HTR-8/SVneo (cell line): ENCODE data around the gene STX8.
A peak's percentile ranks its signal among the peaks of the same experiment; 100 is the strongest.
"Not testable (repeated sequence)": the region's sequence is repeated elsewhere in the genome, so short reads cannot be mapped to it uniquely, and the experiment has no call there.

Experiments used
- DNase-seq: peaks from one replicate; pipeline ENCODE4 v3.0.0; 2011; ENCODE audit warnings: low spot score, mixed read lengths; ENCODE audit not compliant: insufficient read length
- FAIRE-seq: peaks from 2 replicates; lab custom pipeline; 2011; peaks lifted over from hg19 to GRCh38; lab: Jason Lieb, UNC

STX8 gene

DNA sequence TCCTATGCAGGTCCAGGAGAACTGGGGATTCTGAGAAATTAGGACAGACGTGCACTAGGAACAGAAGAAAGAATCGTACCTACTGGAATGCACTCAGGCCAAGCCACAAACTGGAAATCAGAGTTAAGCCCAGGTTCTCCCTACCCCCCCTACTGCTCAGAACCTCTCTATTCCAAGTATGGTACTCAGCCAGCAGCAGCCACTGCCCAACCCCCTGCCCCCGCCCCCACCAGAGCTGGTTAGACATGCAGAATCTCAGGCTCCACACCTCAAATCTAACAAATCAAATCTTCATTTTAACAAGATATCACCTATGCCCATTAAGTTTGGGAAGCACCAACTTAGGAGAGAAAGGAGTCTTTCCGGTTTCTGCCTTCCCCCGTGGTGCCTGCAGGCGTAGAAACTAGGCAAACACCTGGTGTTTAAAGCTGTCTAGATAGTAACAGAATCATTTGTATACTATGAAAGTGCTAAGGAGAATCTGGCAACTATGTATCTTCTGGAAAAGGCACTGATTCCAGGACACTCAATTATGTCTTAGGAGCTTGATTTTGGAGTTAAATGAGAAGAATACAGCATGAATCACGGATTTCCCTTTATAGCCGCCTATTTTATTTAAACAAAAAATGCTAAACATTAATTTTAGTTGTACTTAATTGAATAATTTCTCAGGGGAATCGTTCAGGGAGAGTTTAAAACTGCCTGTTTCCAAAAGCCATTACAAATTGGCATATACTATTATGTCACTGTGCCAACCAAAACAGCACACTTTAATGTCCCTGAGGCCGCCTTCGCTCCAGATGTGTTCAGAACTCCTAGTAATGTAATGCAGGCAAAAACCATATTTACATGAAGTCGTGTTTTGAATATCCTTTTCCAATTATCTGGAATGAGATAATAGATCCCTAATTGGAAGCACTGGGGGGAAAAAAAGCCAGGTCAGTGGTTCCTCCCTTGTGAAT is 166.5 kb downstream of the STX8 start:
- no peak for FAIRE-seq
- DNase-seq, result no peak

DNA sequence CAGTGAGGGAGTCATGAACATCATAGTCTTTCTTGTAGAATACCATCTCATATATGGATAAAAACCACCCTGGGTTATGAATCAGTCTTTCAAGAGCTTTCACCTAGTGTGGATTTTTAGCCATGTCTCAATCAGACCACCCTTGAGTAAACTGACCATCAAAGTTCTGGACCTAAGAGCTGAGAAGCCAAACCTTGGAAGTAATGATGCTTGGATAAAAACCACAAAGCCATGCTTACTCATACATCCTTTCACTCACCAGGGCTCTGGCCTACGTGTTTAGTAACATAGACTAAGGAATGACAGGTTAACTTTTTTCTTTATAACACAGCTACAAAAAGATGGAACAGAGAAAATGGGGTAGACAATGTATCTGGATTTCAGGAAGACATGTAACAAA is 167.2 kb downstream of the STX8 start:
- FAIRE-seq, result no peak

DNA sequence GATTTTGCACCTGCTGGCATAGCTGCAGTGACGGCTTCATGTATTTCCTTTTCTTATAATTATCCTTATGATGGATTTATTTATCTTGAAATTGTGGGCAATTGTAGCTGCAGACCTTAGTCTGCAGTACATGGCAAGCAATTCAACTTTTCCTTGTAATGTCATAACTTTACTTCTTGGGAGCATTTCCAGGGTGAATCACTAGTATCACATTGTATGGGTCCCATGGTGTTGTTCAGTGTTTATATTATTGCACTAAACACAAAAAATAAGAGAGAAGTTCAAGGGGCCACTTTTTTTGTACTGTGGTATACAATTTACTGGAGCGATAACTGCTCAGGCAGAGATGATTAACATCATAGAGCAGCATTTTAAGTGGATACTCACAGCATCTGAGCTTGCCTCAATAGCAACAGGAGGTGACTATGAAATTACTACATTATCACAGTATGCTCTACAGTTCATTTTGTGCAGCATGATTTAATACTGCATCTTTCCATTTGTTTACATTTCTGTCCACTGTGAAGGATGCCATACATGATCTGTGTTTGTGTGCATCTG is 169.5 kb downstream of the STX8 start:
- no peak for FAIRE-seq
- DNase-seq, result no peak

More for the DNA sequence above, 167.2 kb downstream of the STX8 start:
- no peak for DNase-seq

DNA sequence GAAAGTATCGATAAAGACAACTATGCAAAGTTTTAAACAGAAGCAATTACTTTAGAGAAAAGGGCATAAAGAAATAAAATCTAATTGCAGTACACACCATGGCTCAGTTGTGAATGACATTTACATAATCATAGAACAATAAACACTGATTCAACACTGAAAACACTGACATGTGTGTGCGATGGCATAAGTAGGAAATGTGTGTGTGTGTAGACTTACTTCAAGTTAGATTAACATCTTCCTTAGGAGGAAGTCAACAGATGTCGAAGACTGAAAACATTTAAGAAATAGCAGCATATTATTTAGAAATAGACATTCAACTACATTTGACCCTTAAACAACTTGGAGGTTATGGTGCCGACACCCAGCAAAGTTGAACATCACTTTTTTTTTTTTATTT is 172.4 kb downstream of the STX8 start:
- no peak for DNase-seq
- FAIRE-seq, result no peak

DNA sequence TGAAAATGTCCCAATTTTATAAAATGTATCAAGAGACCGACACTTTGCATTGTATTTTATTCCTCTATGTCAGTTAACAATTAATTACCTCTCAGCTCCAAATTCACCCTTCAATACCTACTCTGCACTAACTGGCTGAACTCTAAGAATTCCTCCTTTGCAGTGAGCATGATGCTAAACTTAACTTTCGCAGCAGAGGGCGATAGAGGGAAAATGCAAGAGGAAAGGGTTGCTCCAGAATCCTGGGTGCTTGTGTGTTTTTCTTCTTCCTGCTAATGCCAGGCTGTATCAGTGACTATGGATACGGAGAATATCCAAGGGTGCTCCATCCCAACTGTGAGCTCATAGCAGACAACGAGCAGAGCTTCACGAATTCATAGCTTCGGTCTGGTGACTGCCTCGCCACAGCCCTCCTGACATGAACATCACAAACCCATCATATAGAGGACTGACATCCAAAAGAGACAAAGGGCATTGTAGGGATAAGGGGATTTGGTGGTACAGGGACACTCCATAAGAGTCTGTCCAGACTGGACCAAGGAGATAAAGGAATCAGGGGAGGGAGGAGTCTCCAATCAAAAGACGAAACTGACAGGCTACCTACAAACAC is 172.9 kb downstream of the STX8 start:
- FAIRE-seq, result no peak

DNA sequence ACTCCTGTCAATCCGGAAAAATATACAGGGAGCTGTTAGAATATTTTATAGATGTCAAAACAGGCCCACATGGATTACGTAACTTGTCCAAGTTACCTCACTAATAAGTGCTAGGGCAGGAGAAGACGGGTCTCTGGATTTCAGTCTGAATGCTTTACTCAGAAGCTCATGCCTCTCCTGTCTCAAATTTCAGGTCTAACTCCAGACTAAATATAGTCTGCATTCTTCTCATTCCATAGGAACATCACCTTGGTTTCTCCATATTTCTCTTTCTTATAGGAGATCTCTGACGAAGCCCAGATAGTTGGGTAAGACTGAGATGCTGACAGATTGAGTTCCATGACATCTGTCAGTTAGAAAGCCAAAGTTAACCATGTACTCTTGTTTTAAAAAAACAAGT is 174.2 kb downstream of the STX8 start:
- DNase-seq (peak; percentile 75), FAIRE-seq (no peak)

More for the DNA sequence above, 172.9 kb downstream of the STX8 start:
- DNase-seq, result peak; percentile 11

DNA sequence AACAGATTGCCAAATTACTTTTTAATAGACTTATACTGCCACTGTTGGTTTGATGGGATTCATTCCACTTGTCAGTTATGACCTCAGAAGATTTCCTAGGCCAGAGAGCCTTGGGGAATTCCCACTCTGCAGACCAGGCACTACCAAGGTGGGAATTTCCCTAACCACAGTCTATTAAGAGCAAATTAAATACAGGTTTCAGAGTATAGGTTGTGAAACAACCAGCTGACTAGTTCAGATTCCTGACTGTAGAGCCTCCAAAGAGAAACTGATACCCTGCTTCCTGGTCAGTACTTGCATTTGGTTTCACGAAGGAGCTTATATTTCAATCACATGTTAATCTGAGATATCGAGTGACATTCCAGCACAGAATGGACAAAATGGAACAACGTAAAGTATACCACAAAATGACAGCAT is 186.5 kb downstream of the STX8 start:
- no peak for FAIRE-seq
- peak; percentile 66 for DNase-seq

DNA sequence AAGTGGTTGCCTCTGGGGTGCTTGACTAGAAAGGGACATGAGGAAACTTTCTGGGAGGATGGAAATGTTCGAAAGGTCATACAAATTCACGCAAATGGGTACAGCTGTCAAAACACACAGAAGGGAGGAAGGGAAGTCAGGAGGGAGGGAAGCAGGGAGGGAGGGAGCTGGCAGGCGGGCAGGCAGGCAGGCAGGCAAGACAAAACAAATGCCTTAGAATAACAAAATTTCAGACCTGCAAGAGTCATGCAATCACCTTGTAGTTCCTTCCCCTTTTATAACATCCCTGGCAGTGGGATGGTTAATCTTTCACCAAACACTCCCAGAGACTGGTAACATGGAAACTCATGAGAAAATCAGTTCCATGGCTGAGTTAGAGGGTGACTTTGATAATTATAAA is 189.2 kb downstream of the STX8 start:
- FAIRE-seq (no peak), DNase-seq (no peak)

DNA sequence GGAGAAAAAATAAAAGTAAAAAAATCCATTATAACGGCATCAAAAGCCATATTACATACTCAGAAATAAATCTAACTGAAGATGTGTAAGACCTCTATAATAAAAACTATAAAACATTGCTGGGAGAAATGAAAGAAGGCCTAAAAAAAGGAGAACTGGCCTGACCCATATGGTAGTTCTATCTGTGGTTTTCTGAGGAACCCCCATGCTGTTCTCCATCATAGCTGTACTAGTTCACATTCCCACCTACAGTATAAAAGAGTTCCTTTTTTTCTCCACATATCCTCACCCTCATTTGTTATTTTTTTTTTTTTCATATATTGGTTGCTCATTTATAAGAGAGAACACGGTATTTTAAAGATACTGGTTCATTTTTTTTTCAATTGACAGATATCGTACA is 191.8 kb downstream of the STX8 start:
- DNase-seq (no peak), FAIRE-seq (no peak)

DNA sequence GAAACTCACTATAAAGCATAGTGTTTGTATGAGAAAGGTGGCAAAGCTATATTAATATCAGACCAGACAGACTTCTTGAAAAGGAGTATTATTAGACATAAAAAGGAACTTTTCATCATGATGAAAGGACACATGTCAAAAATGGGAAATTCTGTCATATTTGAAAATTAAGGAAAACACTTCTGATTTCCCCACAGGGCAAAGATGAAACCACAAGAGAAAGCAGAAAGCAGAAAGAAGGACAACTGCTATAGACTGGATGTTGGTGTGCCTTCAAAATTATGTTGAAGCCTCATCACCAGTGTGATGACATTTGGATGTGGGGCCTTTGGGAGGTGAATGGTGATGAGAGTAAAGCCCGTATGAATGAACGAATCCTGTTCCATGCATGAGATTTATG is 193.0 kb downstream of the STX8 start:
- DNase-seq (no peak), FAIRE-seq (no peak)

DNA sequence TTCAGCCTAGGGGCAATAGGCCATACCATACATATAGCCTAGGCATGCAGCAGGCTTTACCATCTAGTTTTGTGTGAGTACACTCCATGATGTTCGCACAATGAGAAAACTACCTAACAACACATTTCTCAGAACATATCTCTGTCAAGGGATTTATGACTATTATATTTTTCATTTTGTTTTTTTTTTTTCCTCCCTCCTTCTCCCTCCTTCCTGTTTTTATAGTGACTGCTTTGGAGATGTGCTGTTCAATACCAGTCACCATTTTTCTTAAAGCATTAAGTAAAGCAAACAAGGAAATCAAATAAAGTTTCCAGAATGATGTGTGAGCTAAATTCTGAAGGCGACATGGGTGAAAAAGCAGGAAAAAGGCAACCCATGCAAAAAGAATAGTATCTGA is 194.6 kb downstream of the STX8 start:
- DNase-seq (no peak), FAIRE-seq (no peak)

DNA sequence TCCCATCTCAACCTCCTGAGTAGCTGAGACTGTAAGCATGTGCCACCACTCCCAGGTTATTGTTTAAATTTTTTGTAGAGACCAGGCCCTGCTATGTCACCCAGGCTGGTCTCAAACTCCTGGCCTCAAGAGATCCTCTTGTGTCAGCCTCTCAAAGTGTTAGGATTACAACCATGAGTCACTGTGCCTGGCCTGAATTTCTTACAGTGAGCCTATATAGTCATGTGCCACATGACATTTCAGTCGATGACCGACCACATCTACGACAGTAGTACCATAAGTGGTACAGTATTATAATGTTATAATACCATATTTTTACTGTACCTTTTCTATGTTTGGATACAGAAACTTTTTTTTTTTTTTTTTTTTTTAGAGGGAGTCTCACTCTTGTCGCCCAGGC is 195.3 kb downstream of the STX8 start:
- DNase-seq (no peak), FAIRE-seq (no peak)

DNA sequence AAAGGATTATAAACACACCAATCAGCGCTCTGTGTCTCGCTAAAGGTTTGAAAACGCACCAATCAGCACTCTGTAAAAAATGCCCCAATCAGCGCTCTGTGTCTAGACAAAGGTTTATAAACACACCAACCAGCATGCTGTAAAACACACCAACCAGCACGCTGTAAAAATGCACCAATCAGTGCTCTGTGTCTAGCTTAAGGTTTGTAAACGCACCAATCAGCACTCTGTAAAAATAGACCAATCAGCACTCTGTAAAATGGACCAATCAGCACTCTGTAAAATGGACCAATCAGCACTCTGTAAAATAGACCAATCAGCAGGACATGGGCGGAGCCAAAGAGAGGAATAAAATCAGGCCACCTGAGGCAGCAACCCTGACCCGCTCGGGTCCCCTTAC is 199.4 kb downstream of the STX8 start:
- not testable (repeated sequence) for DNase-seq, FAIRE-seq

DNA sequence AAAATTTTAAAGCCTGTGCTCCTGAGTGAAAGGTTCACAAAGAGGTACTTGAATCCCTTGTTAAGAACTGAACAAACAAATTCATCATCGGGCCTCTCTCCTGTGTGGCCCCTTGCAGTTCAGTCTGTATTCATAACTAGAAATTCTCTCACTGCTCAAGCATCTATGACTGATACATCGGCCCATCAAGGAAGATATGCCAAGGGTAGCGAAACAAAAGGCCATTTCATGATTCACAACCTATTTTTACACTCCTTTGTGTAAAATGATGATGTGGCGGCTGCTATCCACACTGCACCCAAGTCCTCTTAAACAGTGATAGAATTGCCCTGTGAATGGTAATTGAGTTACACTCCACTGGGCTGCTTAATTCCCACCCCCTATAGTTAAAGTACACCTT is 204.6 kb downstream of the STX8 start:
- DNase-seq (no peak), FAIRE-seq (no peak)

DNA sequence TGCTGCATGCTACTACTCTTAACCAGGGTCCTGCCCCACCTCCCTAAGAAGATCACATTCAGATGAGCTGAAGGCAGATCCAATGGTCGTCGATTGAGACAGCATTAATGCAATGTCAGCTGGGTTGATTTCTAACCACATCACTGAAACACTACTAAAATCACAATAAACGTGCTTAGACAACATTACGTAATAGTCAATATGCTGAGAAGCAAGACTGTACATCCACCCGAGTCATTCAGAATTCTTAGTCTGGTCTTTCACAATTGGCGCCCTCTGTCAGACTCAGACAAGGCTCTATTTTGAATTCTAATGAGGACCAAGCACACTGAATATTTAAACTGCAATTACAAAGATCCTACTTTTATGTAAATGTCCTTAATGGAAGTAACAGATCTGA is 205.2 kb downstream of the STX8 start:
- FAIRE-seq, result no peak

DNA sequence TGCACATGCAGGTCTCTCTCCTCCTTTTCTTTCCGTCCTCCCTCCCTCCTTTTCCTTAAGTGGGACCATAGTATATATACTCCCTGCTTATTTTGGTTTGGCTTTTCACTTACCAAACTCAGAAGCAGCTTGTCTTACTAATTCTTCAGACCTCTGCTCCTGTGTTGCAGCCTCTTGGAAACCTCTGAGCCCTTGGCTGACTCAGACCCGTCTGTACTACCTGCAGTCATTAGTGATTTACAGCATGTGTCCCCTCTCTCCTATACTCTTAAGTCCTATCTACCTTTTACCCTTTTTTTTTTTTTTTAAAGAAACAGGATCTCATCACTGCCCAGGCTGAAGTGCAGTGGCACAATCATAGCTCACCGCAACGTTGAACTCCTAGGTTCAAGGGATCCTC is 207.0 kb downstream of the STX8 start:
- FAIRE-seq (no peak), DNase-seq (no peak)

More for the DNA sequence above, 205.2 kb downstream of the STX8 start:
- DNase-seq, result no peak

DNA sequence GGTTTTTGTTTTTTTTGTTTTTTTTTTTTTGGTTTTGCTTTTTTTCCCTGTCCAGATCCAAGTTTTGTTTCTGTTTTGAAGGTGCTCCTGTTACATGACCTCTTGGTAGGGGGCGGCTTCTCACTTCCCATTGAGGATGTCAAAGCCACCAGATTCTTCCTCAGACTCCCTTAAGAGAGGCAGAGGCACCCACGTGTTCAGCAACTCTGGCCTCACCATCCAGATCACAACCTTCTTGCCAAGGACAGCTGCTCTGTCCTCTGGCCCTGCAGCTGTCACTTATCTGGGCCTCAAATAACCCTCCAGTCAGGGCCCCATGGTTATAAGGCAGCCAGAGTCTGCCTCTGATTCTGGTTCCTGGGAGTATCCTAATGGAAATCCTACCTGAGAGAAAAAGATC is 208.5 kb downstream of the STX8 start:
- FAIRE-seq (no peak), DNase-seq (no peak)

DNA sequence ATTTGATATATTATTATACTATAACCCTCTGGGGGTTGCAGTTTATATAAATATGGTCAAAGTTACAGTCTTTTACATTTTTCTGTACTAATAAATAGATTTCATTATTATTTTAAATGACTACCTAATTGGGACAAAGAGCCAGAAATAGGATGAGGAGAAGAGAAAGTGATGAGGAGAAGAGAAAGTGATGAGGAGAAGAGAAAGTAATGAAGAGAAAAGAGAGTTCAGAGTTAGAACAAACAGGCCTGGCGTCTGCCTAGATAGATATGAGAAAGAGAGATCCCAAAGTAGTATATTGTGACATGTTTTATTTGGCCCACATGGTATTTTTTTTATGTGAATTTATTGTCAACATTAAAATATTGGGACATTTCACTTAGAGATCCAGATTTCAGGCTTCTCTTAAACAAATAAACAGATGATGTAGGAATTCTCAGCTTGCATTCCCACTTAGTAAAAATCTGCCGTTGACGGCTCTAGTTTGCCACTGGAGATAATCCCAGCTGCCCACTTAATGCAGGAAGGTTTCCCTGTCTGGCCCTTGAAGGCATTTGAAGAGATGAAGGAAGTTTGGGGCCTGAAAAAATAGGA is 210.7 kb downstream of the STX8 start:
- no peak for DNase-seq
- FAIRE-seq, result no peak

DNA sequence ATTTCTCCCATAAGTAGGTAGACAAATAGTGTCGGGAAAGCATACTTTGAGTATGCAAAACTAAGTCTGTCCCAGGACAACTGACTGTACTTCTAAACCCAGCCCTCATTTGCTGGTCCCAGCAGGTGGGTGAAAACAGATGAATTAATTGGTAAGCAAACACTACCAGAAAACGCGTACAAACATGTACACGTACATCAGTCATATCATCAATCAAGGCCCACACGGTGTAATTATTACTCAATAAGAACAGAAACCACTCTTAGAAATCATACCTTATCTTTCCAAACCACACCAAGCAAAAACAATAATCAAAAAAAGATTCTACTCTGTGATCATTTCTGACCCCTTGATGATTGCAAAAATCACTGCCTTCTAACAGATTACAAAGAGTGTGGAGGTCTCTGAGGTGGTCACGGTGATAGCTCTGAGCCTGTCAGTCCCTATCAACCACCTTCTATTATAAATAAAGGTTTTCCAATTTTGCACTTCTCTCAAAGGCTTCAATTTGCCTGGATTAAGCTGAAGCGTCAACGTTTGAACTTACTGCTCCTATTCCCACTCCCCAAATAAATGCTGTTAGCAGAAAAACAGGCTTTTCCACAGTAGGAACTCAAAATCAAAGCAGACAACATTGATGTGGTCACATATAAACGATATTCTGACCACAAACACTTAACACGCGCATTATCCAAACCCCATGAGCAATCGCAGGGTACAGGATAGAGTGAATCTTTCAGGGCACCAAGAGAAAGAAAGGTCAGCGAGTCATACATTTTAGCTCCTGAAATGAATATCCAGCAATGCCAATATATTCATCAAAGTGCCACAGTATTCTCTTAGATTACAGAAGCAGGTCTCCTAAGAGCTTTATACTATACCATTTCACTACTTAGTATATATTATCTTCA is 211.9 kb downstream of the STX8 start:
- FAIRE-seq, result no peak
- DNase-seq, result no peak
